IMR-90 (cell line): ENCODE measurements around the gene CTNND2.

ENCODE experiments used
- CEBPB ChIP-seq: IDR thresholded peaks from 2 replicates; pipeline ENCODE4 v1.6.1; 2012; ENCODE audit warnings: low read depth, low read length, improper control_type of control experiment
- POLR2A ChIP-seq: IDR thresholded peaks from 2 replicates; pipeline ENCODE4 v1.6.1; 2012; ENCODE audit warnings: mild to moderate bottlenecking, low read depth, low read length
- RFX5 ChIP-seq: IDR thresholded peaks from 2 replicates; pipeline ENCODE4 v1.8.0; 2012; ENCODE audit warnings: low read depth, mild to moderate bottlenecking, low read length, moderate library complexity
- SMC3 ChIP-seq: fragments of 150-350 bp; IDR thresholded peaks from 2 replicates; pipeline ENCODE4 v1.6.1; 2016; ENCODE audit warnings: low read depth, mild to moderate bottlenecking, antibody characterized with exemption, low read length, moderate library complexity
- TF ChIP-seq, protein P1 (sequence below): conservative IDR thresholded peaks from 2 replicates; pipeline ENCODE4 v1.5.1; 2012; ENCODE audit warnings: mild to moderate bottlenecking, low read depth, low read length, improper control_type of control experiment

DNA sequence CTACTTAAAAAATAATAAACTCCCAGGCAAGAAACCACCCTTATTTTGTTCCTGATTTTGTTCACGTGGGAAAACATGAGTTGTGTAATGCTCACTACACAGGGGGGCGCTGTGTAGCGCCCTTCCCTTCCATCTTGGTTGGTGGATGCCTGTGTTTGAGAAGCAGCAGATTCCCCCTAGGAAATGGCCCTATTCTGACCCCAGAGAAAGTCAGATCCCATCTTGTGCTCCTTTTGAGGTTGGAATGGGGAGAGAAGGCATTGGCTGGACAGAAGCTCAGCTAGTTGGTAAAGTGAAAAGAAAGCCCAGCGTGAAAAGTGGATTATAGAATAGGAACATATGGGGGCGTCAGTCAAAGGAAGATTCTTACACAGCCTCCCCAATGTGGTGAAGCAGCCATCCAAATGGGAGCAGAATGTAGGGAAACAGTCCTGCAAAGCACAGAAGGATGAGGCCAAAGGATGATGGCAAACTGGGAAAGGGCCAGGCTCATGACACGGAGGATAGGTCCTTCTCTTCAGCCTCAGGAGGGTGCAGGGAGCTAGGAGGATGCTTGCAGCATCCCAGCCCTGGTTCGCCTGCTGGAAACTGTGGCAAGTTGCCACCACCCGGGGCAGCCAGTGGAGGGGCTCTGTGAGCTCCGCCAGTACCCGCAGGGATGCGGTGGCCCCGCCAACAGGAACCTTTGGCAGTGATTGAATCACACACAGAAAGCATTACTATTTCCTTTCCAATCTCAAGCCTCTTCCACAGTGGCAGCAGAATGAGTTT is 829.0 kb downstream of the CTNND2 start:
- TF ChIP-seq, protein P1, sequence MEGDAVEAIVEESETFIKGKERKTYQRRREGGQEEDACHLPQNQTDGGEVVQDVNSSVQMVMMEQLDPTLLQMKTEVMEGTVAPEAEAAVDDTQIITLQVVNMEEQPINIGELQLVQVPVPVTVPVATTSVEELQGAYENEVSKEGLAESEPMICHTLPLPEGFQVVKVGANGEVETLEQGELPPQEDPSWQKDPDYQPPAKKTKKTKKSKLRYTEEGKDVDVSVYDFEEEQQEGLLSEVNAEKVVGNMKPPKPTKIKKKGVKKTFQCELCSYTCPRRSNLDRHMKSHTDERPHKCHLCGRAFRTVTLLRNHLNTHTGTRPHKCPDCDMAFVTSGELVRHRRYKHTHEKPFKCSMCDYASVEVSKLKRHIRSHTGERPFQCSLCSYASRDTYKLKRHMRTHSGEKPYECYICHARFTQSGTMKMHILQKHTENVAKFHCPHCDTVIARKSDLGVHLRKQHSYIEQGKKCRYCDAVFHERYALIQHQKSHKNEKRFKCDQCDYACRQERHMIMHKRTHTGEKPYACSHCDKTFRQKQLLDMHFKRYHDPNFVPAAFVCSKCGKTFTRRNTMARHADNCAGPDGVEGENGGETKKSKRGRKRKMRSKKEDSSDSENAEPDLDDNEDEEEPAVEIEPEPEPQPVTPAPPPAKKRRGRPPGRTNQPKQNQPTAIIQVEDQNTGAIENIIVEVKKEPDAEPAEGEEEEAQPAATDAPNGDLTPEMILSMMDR, result no peak
- TF ChIP-seq POLR2A (no peak), CEBPB (no peak), SMC3 (no peak), RFX5 (no peak)
